HG02938 (cell line): ENCODE data around the gene HOXB4.
A peak's percentile ranks its signal among the peaks of the same experiment; 100 is the strongest.

Experiments
- ATAC-seq: cut with Tn5 transposase; IDR thresholded peaks from one replicate; pipeline ENCODE4 v1.9.1; 2021; ENCODE audit warnings: mild to moderate bottlenecking, moderate library complexity; ENCODE audit not compliant: unreplicated experiment

HOXB4 gene

GRCh38 chr17:48549914-48550501 is 28.1 kb downstream of the HOXB4 start:
- ATAC-seq = no peak

- ATAC-seq = no peak
Observed at GRCh38 chr17:48549281-48549630, 28.9 kb downstream of the HOXB4 start.

- ATAC-seq = no peak
Observed at GRCh38 chr17:48548523-48549280, 29.4 kb downstream of the HOXB4 start.

- ATAC-seq = no peak
Observed at GRCh38 chr17:48547808-48548522, 30.2 kb downstream of the HOXB4 start.

- ATAC-seq = no peak
Observed at GRCh38 chr17:48546924-48547807, 31.0 kb downstream of the HOXB4 start.

- ATAC-seq = no peak
Observed at GRCh38 chr17:48546137-48546923, 31.8 kb downstream of the HOXB4 start.

- ATAC-seq = no peak
Observed at GRCh38 chr17:48545539-48545938, 32.6 kb downstream of the HOXB4 start.

- no peak for ATAC-seq
Observed at GRCh38 chr17:48545022-48545375, 33.2 kb downstream of the HOXB4 start, which contains the start of gene HOXB2. Gene HOXB2 (minus strand): TSS chr17:48545109. CDS start chr17:48544911, 198 bp downstream.

GRCh38 chr17:48544349-48545021 is 33.7 kb downstream of the HOXB4 start:
- no peak for ATAC-seq

- ATAC-seq = no peak
Observed at GRCh38 chr17:48543854-48544348, 34.2 kb downstream of the HOXB4 start.

GRCh38 chr17:48543107-48543853 is 34.9 kb downstream of the HOXB4 start:
- peak; percentile 51 for ATAC-seq

- ATAC-seq = no peak
Observed at GRCh38 chr17:48542698-48543106, 35.4 kb downstream of the HOXB4 start.

GRCh38 chr17:48542114-48542656 is 36.0 kb downstream of the HOXB4 start:
- ATAC-seq = no peak

GRCh38 chr17:48541577-48542113 is 36.5 kb downstream of the HOXB4 start:
- ATAC-seq = no peak

GRCh38 chr17:48541036-48541576 is 37.0 kb downstream of the HOXB4 start:
- ATAC-seq = no peak

GRCh38 chr17:48540213-48540612 is 37.9 kb downstream of the HOXB4 start:
- ATAC-seq = no peak

GRCh38 chr17:48539177-48539576 is 39.0 kb downstream of the HOXB4 start:
- no peak for ATAC-seq

- no peak for ATAC-seq
Observed at GRCh38 chr17:48537316-48537715, 40.8 kb downstream of the HOXB4 start.
